Ascending aorta (tissue), 2 donors: Measurements from ENCODE around the gene BMPR1B. TPM values are rescaled to one million over a fixed set of nuclear protein-coding genes. Genes with fewer than 3 reads are reported as not detected.

Experiments used
- DNase-seq, 2 donors: peaks; one replicate each; pipeline ENCODE4 v3.0.0-alpha.2; 2019; ENCODE audit warnings: low spot score in 2 of 2
- H3K27ac ChIP-seq, 2 donors: fragments of 200-600 bp; sonication (generic); one replicate each; pipeline ENCODE4 v1.5.1; 2016 to 2017; ENCODE audit warnings: mild to moderate bottlenecking in 1 of 2
- H3K27me3 ChIP-seq: fragments of 200-600 bp; sonication (generic); one replicate; pipeline ENCODE4 v1.5.1; 2017
- H3K36me3 ChIP-seq, 2 donors: fragments of 200-600 bp; sonication (generic); one replicate each; pipeline ENCODE4 v1.5.1; 2016
- H3K4me1 ChIP-seq, 2 donors: fragments of 200-600 bp; sonication (generic); one replicate each; pipeline ENCODE4 v1.5.1; 2016 to 2017; ENCODE audit warnings: mild to moderate bottlenecking in 1 of 2
- H3K4me3 ChIP-seq, 2 donors: fragments of 200-600 bp; sonication (generic); one replicate each; pipeline ENCODE4 v1.5.1; 2016 to 2017; ENCODE audit warnings: mild to moderate bottlenecking in 1 of 2
- H3K9me3 ChIP-seq, 2 donors: fragments of 200-600 bp; sonication (generic); one replicate each; pipeline ENCODE4 v1.5.1; 2016
- intact Hi-C: fragments of 100-400 bp; cut with DNase I; formaldehyde crosslinking; loops from one replicate; pipeline ENCODE4 v1.15.1; 2023
- total RNA-seq: library from RNA; depleted of rRNA; stranded (reverse); fragments of >200 nt; gene quantifications from one replicate; pipeline ENCODE4 v1.1.0, GENCODE V29; 2016
- TF ChIP-seq, protein P1 (sequence below), 3 experiments: fragments of 200-600 bp in 2 of 3; fragments of 450-650 bp in 1 of 3; sonication (generic) in 2 of 3; IDR thresholded peaks; one replicate each; pipeline ENCODE4 v1.5.1; 2016 to 2019; ENCODE audit warnings: antibody characterized with exemption in 3 of 3, mild to moderate bottlenecking in 1 of 3, moderate library complexity in 1 of 3

Gene BMPR1B
- total RNA-seq, 1 donor from 2014 or later = 3.8 TPM

DNA sequence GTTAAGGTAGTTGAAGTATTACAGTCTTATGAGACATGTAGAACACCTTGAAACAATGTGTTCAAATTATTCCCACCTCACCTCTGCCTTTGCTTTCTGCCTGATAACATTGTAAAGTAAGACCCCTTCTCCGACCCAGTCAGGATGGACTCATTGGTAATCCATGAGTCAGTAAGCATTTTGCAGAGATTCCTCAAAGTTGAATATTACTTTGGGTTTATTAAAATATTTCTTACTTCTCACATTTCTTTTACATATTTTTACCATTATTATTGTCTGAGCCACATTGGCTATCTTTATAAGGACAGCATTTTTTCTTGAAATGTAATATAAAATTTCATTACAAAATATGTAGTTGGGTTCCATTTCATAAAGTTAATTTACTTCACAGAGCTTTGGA, 201.6 kb downstream of the BMPR1B start:
- TF ChIP-seq, protein P1, sequence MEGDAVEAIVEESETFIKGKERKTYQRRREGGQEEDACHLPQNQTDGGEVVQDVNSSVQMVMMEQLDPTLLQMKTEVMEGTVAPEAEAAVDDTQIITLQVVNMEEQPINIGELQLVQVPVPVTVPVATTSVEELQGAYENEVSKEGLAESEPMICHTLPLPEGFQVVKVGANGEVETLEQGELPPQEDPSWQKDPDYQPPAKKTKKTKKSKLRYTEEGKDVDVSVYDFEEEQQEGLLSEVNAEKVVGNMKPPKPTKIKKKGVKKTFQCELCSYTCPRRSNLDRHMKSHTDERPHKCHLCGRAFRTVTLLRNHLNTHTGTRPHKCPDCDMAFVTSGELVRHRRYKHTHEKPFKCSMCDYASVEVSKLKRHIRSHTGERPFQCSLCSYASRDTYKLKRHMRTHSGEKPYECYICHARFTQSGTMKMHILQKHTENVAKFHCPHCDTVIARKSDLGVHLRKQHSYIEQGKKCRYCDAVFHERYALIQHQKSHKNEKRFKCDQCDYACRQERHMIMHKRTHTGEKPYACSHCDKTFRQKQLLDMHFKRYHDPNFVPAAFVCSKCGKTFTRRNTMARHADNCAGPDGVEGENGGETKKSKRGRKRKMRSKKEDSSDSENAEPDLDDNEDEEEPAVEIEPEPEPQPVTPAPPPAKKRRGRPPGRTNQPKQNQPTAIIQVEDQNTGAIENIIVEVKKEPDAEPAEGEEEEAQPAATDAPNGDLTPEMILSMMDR (IDR thresholded peaks at IDR 0.05) = no peak
- Histone ChIP-seq H3K9me3 (peaks cover 0 to 8% of the 10 kb centered on the region in 2 donors), H3K27ac (no peak overlapping the region), H3K27me3 (no peaks in the 10 kb centered on the region), H3K36me3 (no peaks in the 10 kb centered on the region), H3K4me3 (no peak overlapping the region), H3K4me1 (peaks cover 0 to 6% of the 10 kb centered on the region in 2 donors)
- intact Hi-C loops = no loop called here
- DNase-seq = no peak

DNA sequence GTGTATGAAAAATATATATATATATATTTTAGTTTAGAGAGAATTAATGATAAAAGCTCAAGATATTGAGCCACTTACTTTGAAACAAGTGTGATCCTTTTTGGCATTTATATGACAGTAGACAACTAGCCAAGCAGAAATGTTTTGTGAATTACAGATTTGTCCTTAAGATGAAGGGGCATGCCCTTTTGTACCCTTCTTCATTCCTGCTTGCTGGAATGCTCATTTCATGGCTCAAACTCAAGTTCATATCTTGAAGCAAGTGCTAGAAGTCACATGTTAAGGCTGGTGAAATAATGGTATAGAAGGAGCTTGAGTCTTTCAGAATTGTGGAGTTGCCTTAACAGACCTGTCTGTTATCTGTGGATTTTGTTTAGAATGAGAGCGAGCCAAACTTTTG, 203.0 kb downstream of the BMPR1B start:
- DNase-seq = no peak
- intact Hi-C loops = no loop called here
- Histone ChIP-seq H3K36me3 (no peaks in the 10 kb centered on the region), H3K4me1 (peaks cover 0 to 6% of the 10 kb centered on the region in 2 donors), H3K4me3 (no peak overlapping the region), H3K27me3 (no peaks in the 10 kb centered on the region), H3K27ac (peak overlapping the region in 1 of 2 donors; percentile 47), H3K9me3 (peaks cover 0 to 8% of the 10 kb centered on the region in 2 donors)
- TF ChIP-seq, protein P1 (IDR thresholded peaks at IDR 0.05) = no peak

DNA sequence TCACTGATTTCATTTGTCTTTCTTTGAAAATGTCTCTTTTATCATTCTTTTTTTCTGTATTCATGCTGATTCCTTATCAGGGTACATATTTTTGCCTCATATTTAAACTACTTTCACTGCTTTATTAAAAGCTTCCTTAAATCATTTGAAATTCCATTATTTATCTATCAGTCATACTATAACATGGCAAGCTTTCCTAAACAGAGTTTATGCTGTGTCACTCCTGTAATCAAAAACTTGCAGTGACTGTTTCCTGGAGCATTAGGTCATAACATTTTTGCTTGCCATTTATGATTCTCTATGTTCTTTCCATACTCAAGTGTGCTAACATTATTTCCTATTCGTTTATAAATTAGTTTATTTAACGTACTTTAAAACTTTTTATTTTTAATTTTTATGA, 203.7 kb downstream of the BMPR1B start:
- DNase-seq = no peak
- Histone ChIP-seq H3K4me3 (no peak overlapping the region), H3K9me3 (peaks cover 0 to 8% of the 10 kb centered on the region in 2 donors), H3K27ac (no peak overlapping the region), H3K4me1 (peaks cover 0 to 6% of the 10 kb centered on the region in 2 donors), H3K36me3 (no peaks in the 10 kb centered on the region), H3K27me3 (no peaks in the 10 kb centered on the region)
- intact Hi-C loops = no loop called here
- TF ChIP-seq, protein P1 (IDR thresholded peaks at IDR 0.05) = no peak

DNA sequence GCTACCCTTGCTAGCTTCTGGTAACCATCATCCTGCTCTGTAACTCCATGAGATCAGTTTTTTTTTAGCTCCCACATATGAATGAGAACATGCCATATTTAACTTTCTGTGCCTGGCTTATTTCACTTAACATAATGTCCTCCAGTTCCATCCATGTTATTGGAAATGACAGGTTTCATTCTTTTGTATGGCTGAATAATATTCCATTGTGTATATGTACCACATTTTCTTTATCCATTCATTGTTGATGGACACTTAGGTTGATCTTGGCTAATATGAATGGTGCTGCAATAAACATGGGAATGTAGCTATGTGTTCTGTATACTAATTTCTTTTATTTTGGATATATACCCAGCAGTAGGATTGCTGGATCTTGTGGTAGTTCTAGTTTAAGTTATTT, 204.7 kb downstream of the BMPR1B start:
- TF ChIP-seq, protein P1 (IDR thresholded peaks at IDR 0.05) = no peak
- intact Hi-C loops = no loop called here
- H3K27me3 ChIP-seq = no peaks in the 10 kb centered on the region
- H3K27ac ChIP-seq = no peak overlapping the region
- DNase-seq = no peak
- H3K36me3 ChIP-seq = no peaks in the 10 kb centered on the region
- peaks cover 0 to 8% of the 10 kb centered on the region in 2 donors for H3K9me3 ChIP-seq
- H3K4me3 ChIP-seq = no peak overlapping the region
- peaks cover 0 to 6% of the 10 kb centered on the region in 2 donors for H3K4me1 ChIP-seq

DNA sequence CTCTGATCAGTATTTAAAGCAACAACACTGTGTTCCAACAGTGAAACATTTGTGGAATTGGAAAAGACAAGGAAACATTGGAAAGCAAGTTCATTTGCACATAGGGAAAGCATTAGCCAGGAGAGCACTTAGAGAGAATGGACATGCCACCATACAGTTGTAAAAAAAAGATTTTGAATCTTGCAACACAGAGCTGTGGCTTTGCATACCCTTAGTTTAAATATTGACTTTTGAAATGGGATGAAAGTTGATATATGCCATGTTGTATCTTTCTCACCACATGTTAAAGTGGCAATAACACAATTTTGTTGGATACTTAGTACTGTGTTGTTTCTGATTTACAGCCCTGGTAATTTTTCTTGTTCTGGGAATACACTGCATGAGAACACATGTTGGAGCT, 208.1 kb downstream of the BMPR1B start:
- intact Hi-C loops = no loop called here
- Histone ChIP-seq H3K27me3 (no peaks in the 10 kb centered on the region), H3K9me3 (peaks cover 0 to 8% of the 10 kb centered on the region in 2 donors), H3K36me3 (no peaks in the 10 kb centered on the region), H3K27ac (no peak overlapping the region), H3K4me1 (peaks cover 0 to 4% of the 10 kb centered on the region in 2 donors), H3K4me3 (no peak overlapping the region)
- TF ChIP-seq, protein P1 (IDR thresholded peaks at IDR 0.05) = no peak
- no peak for DNase-seq

DNA sequence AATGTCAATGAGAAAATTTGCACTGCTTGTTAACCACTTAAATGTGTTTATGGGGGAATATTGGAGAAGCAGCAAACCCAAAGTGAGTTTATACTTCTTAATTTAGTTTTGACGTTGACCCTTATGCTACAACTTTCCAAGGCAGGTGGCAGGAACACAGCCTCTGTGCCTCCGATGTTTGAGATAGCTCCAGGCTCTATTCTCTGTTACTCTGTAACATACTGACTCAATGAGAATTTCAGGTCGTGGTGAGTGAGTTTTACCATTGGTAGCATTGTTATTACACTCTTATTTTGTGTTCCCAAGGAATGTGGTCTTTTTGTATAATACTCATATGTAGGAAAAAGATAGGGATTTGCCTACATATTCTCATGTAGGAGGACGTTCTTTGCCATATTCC, 210.7 kb downstream of the BMPR1B start:
- Histone ChIP-seq H3K36me3 (no peaks in the 10 kb centered on the region), H3K9me3 (peaks cover 0 to 3% of the 10 kb centered on the region in 2 donors), H3K27me3 (no peaks in the 10 kb centered on the region), H3K27ac (no peak overlapping the region), H3K4me3 (no peak overlapping the region), H3K4me1 (no peaks in the 10 kb centered on the region)
- intact Hi-C loops = no loop called here
- TF ChIP-seq, protein P1 (IDR thresholded peaks at IDR 0.05) = no peak
- DNase-seq = no peak
